GM21576 (cell line): ENCODE results near the gene RNF4.
"Not testable (repeated sequence)": the region's sequence is repeated elsewhere in the genome, so short reads cannot be mapped to it uniquely, and the experiment has no call there.

Source experiments
- ATAC-seq: cut with Tn5 transposase; IDR thresholded peaks from one replicate; pipeline ENCODE4 v1.9.1; 2021; ENCODE audit warnings: mild to moderate bottlenecking, moderate library complexity; ENCODE audit not compliant: unreplicated experiment

The RNF4 gene, protein sequence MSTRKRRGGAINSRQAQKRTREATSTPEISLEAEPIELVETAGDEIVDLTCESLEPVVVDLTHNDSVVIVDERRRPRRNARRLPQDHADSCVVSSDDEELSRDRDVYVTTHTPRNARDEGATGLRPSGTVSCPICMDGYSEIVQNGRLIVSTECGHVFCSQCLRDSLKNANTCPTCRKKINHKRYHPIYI

DNA sequence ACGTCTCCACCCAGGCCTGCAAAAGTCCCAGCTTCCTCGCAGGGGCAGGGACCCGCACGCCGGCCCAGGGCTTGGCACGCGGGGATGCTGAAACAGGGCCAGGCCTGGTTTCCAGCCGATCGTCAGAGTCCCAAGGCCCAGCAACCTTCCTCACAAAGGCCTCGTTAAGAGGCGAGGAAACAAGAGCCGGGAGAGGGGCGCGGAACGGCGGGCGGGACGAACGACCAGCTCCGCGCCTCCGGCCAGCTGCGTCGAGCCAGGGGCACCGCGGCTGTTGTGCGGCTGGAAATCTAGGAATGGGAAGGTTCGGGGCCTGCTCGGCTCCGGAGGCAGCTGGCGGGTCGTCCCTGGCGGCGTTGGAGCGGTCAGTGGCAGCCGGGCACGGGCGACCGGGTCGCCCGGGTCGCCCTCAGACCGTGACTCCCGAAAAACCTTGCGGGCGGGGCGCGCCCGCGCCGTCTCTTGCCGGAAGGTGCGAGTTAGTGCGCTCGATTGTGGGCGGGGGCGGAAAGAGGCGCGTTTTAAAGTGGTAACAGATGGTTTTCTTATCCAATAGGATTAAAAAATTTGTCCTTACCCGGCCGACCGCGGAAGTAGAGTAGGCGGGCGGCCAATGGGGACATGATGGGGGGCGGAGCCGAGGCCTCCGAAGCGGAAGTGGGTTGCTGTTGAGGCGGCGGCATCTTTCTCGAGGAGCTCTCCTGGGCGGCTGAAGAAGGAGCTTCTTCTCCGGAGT lies at the start of gene RNF4:
Gene RNF4, plus strand, starts transcription at position 651 of the 736 bp plus-strand sequence. CDS start 21,388 bp downstream, outside the sequence.
- ATAC-seq: peak; percentile 69

DNA sequence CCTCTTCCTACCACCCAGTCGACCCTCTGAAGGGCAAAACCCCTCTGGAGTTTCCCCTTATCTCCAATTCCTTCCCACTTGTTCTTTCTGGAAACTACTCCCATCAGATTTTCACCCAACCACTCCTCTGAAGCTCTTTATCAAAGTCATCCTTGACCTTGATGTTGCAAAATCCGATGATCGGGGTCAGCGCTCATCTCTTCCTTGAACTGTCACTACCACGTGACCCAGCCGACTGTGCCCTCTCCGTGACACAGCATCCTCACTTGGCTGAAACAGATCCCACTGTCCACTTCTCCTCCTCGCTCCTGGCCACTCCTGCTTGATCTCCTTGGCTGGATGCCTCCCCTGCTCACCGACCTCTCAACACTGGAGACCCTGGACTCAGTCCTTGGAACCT lies 49.1 kb upstream of the RNF4 start:
- ATAC-seq: no peak

DNA sequence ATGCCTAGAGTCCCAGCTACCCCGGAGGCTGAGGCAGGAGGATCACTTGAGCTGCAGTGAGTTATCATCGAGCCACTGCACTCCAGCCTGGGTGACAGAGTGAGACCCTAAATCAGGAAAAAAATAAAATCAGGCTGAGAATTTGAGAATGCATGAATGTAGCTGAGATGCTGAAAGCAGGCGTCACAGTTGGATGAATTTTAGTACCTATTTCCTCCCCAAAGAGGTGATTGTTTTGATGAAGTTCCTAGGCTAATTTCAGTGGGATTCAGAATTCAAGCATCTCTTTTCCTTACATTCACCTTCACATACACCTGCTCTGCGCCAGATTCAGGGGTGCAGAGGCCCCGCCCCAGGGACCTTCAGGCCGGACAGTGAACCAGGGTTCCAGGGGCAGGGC lies 47.0 kb upstream of the RNF4 start:
- ATAC-seq: no peak

DNA sequence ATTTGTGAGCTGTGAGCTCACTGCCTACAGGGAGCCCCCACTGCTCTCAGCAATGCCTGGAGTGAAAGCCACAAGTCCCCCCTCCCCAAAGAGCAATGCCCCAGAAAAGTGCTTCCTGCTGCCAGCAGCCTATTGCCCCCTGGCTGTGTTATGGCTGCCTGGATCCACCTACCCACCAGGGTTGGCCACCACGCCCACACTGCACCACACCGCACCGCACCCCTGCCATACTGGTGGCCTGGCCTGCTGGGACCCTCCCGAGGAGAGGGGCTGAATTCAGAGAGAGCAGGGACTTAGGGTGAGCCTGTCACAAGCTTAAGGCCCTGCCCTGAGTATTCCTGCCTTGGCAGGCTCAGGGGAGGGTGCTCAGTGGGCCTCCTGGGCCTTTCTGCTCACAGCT lies 45.8 kb upstream of the RNF4 start:
- ATAC-seq: no peak

DNA sequence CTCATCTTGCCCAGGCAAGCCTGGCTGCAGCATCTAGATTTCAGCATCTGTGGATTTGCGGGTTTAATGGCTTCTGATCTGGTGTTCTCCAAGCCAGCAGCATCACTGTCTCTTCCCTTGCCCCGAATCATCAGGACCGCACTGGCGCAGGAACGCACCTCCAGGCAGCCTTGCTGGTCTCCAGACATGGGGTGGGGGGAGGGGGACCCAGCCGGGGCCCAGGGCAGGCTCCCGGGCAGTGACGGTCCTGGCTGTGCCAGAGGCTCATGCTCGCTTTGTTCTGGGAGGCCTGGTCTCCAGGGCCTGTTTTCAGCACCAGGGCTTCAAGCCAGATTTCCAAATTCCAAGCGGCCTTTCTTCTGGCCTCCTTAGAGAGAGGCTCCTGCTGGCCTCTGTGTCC lies 45.2 kb upstream of the RNF4 start:
- ATAC-seq: no peak

DNA sequence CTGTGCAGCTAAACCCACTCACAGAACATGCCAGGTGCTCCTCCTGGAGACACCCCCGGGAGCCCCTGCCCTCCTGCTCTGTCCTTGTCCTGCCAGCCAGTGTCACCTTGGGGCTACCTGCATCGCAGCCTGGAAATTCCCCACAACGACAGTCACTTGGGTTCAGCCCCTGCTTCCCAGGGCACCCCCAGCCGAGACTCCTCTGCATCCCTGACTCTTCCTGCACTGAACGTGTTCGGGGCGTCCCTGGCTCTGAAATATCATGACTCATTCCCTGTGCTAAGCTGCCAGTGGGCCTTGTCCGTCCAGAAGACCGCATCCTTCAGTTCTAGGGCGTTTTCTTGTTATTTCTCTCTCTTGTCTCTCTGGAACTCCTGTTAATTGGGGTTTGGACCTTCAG lies 44.3 kb upstream of the RNF4 start:
- no peak for ATAC-seq

DNA sequence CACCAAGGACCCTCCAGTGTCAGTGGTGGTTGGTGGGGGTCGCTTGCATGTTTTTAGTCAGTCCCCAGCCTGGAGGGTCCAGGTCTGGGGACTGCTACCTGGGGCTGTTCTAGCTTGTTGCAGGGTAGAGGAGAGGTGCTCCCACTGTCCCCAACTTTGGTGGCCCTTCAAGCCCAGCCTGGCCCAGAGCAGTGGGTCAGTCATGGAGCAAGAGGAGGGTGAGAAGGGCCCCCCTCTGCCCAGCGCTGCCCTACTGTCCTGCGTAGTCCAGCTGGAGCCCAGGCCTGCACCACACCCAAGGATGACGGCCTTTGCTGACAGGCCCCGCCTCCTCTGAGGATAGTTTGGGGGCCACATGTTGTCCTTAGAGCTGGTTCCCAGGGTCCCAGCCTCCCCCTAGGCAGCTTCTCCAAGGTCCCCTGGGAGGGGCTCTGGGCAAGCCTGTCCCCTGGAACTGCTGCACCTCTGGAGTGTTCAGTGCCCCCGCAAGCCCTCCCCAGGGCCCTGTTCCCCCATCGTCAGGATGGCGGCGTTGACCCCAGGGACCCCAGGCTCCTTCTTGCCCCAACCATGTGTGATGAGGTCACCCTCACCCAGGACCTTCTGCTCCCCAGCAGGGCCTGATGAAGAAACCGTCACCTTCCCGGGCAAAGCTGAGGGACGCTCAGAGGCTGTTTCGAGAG lies 43.4 kb upstream of the RNF4 start:
- no peak for ATAC-seq

DNA sequence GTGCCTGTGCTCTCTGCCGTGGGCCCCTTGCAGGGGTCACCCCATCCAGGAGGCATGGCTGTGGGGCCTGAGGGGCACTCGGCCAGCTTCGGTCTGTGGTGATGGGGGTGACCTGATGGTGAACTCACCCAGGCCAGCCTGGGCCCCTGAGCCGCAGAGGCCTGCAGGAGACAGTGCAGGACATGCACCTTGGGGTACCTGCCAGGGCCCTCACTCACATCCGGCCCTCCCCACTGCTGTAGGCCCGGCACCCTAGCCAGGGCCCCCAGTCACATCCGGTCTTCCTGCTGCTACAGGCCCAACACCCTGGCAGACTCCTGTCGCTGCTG lies 42.9 kb upstream of the RNF4 start:
- ATAC-seq: no peak

DNA sequence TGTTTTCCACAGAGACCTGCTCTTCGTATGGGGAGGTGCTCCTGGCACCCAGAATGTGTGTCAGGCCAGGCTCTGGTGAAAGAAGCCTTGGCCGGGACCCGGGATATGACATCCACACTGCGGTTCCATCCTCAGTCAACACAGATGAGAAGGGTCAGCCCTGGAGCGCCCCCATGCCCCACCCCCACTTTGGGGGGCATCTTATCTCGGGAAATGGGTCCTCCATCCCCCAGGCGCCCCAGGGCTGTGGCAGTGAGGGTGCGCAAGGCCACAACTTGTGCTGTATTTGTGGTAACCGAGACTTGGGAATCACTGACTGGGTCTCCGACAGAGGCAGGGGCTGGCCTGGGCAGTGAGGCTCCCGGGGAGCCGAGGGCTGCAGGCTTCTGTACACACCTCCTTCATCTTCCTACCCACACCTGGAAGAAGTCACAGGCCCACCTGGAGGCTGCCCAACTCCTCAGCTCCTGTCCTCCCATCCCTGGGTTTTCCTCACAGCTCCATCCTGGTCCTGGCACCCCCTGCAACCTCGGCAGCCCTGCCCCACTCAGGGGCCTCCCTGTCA lies 42.1 kb upstream of the RNF4 start:
- no peak for ATAC-seq

DNA sequence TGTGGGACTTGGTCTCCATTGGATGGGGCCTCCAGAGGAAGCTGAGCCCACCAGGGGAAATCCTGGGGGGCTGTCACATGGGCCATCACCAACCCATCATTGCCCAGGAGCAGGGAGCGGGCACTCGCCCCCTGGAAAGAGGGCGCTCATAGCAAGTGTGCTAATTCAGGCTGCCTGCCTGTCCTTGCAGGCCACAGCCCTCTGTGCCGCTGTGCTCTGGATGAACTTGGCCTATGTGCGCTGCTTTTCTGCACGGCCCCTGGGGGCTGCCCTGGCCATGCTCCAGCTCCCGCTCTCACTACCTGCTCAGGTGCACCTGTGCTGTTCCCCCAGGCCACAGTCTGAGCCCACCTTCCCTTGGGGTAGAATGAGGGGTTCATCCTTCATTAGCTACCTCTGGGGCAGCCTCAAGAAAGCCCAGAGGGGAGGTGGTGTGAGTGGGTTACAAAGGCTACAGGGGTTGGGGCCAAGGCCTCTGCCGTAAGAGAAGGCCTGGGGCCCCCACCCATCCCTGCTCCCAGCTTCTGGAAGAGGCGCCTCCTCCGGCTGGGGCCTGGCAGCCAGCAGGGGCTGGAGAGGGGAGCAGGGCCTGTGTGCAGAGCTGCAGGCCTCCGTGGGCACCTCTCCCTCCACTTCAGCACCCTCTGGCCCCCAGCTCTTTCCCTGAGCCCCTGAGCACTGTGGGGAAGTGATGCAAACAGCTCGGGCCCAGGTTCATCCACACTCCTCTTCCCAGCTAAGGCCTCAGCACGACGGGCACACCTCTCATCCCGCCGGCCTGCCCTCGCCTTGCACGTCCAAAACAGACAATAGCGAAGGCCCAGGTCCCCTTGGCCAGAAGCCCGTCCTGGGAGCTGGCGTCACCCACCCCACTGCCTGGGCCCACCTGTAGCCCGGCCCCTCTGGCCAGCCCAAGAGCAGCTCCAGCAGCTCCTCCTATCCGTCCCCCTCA lies 41.2 kb upstream of the RNF4 start:
- no peak for ATAC-seq

DNA sequence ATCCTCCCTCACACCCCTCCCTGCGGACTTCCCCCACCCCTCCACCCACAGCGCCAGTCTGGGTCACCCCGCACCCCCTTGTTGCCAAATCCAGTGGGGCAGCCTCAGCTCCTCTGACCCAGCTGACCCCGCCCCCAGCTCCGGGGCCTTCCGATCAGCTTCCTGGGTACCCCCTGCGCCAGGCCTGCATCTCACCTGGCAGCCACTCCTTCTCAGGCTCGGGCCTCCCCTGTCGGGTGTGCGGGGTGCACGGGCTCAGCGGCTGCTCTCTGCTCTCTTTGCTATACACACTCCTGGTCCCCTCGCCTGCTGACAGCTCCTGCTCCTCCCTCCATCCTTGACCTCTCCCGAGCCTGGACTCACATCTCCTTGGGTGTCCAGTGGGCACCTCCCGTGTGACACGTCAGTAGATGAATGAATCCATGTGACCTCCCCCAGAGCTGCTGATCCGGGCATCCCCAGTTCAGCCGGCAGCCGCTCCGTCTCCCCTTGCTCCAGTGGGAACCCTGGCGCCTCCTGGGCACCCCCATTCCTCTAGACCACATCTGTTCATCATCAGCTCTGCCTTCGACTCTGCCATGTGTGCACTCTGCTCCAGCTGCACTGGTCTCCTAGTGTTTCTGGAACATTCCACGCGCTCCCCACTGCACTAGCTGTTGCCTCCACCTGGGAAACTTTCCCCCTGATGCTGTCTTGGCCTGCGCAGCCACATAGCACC lies 40.3 kb upstream of the RNF4 start:
- ATAC-seq: no peak

DNA sequence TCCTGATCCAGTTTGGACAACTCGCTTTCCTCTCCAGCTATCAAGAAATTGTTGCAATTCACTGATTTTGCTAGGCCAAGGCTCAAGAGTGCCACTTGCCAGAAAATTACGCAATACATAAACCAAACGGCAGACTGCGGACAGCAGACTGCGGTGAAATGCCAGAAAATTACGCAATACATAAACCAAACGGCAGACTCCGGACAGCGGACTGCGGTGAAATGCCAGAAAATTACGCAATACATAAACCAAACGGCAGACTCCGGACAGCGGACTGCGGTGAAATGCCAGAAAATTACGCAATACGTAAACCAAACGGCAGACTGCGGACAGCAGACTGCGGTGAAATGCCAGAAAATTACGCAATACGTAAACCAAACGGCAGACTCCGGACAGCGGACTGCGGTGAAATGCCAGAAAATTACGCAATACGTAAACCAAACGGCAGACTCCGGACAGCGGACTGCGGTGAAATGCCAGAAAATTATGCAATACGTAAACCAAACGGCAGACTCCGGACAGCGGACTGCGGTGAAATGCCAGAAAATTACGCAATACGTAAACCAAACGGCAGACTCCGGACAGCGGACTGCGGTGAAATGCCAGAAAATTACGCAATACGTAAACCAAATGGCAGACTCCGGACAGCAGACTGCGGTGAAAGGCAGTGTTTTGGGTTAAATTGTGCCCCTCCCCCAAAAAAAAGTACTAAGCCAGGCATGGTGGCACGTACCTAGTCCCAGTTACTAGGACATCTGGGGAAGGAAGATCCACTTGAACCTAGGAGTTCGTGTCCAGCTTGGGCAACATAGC lies 38.8 kb upstream of the RNF4 start:
- ATAC-seq: not testable (repeated sequence)

DNA sequence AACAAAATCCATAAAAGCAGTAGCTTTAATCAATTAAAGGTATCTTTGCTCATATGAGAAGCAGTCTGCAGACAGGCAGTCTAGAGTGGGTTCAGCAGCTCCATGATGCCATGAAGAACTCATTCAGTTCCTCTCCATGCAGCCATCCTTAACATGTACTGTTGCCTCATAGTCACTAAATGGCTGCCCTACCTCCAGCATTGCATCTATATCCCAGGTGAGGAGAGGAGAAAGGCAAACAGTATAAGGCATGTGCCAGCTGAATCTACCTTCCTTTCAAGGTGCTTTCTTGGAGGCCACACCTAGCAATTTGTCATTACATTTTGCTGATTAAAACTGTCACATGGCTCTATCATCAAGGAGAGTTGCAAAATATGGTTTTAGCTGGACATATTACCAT lies 36.9 kb upstream of the RNF4 start:
- ATAC-seq: no peak

DNA sequence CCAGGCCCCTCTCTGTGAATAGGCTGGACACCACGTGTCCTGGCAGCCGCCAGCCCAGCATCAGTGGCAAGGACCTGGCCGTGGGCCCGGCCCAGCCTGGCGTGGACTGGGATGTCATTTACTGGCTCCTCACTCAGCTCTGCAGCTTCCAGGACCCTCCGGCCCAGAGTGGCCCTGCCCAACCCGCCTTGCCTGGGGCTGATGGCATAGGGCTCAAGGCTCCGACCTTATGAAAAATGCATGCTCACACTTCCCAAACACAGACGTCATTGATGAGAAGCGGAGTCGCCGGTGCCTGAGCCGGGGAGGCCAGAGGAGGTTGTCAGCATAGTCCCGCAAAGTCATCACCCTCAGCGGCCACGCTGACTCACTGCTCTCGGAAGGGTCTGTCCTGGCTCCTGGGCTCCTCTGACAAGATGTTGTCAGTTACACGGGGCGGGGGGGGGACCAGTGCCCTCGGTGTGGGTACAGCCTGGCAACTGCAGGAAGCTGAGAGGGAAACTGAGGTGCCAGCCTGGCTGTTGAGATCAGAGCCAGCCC lies 35.8 kb upstream of the RNF4 start:
- ATAC-seq: no peak

DNA sequence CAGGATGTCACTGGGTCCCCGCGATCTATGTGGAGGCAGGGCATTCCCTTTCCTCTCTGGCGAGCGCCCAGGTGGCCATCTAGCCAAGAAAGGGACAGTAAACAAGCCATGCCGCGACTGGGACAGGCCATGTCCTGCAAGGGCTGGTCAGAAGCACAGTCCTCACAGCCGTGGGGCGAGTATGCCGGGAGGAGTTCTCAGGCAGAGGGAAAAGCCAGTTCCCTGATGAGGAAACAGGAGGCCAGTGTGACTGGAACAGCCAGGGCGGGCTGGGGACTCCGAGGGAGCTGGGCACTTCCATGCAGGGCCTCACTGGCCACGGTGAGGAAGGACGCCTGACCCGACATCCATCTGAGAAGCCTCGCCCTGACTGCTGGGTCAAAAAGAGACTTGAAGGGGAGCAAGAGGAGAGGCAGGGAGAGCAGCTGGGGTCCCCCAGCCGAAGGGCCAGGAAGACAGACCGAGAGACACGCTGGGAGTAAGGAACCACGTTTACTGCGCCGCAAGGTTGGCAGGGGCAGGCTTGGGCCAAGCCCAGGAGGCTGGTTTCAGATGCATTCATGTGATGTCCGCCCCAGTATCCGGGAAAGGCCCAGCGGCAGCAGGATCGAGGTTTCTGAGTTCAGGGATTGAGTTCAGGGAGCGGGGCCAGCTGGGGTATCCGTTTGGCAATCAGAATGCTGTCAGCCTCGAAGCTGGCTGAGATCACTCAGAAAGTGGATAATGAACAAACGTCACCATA lies 35.1 kb upstream of the RNF4 start:
- ATAC-seq: no peak

DNA sequence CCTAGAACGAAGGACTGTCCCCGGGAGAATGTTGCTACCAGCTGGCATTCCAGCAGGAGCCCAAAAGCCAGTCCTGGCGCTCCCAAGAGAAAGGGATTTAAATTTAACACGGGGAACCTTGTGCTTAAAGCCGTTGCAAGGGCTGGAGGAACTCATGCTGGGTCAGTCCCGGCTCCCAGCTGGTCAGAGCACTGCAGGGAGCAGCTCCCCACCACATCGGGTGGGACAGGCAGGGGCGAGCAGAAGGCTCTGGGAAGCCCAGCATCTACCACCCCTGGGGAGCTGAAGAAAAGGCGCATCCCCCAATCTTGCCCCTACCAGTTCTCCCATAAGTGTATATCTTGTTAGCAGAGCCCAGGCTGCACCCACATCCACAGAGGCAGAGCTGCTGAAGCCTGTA lies 34.5 kb upstream of the RNF4 start:
- no peak for ATAC-seq

DNA sequence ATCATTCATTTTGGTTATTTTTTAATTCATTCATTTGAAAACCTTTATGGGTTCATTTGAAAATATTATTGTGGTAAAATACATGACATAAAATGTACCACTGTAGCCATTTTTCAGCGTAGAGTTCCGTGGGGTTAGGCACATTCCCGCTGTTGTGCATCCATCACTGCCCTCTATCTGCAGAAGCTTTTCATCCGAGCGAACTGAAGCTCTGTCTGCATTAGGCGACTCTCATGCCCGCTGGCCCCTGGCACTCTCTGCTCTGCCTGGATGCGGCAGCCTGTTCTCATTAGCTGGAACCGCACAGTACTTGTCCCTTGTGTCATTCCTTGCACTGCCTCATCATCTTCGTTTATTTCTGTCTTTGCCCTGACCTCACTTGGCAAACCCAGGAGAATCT lies 32.6 kb upstream of the RNF4 start:
- ATAC-seq: no peak

DNA sequence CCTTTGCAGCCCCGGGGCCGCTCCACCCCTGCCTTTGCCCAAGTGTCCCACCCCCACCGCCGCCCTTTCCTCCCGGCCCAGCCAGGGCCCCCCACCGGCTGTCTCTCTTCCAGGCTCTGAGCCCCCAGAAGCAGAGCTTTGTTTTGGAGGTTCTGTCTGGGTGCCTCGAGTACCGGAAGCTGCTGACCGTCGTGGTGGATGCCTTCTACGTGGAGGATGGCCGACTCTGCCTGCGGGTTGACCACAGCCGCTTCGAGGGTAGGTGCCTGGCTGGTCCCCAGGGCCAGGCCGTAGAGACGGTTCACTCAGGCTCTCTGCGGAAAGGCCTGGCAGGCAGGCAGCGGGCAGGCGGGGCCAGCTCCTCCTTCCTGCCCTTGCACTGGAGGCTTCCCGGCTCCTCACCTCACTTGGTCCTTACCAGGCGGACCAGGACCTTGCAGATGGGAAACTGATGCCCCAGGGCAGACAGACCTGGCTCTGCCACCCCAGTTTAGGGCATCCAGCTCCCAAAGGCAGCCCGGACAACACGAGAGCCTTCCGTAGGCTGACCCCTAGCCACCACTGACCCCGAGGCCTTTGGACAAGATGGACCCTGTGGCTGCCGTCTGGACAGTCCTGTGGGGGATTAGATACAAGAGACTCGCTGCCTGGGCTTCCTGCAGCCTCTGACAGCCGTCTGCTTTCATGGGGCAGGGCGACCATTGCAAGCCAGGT lies 32.0 kb upstream of the RNF4 start:
- ATAC-seq: no peak
